Mesothelial cell of epicardium (in vitro differentiated cells): ENCODE measurements around the gene GATAD2B. TPM values are rescaled to one million over a fixed set of nuclear protein-coding genes. Genes with fewer than 3 reads are reported as not detected.

Experiments used
- DNase-seq, 2 experiments: peaks; one replicate each; pipeline ENCODE4 v3.0.0; 2021; ENCODE audit warnings: low spot score in 2 of 2; ENCODE audit not compliant: unreplicated experiment in 2 of 2
- H3K27ac Mint-ChIP-seq: 2 replicates; pipeline ENCODE4 v1.8.0; 2021; ENCODE audit warnings: mixed read lengths
- H3K27me3 Mint-ChIP-seq: 2 replicates; pipeline ENCODE4 v1.8.0; 2021; ENCODE audit warnings: low read depth, mixed read lengths
- H3K36me3 Mint-ChIP-seq: 2 replicates; pipeline ENCODE4 v1.8.0; 2021; ENCODE audit warnings: mixed read lengths
- H3K4me1 Mint-ChIP-seq: 2 replicates; pipeline ENCODE4 v1.8.0; 2021; ENCODE audit warnings: mixed read lengths
- H3K4me3 Mint-ChIP-seq: 2 replicates; pipeline ENCODE4 v1.8.0; 2021; ENCODE audit warnings: mild to moderate bottlenecking, moderate library complexity, mixed read lengths
- H3K9me3 Mint-ChIP-seq: 2 replicates; pipeline ENCODE4 v1.8.0; 2021; ENCODE audit warnings: mixed read lengths
- CTCF ChIP-seq: fragments of 200-600 bp; sonication (generic); IDR thresholded peaks from one replicate; pipeline ENCODE4 v1.5.0; 2021; ENCODE audit warnings: antibody characterized with exemption; ENCODE audit not compliant: unreplicated experiment
- total RNA-seq: library from RNA; stranded (reverse); gene quantifications from 3 replicates; pipeline ENCODE4 v1.2.1, GENCODE V29; 2021

The GATAD2B gene
- total RNA-seq, 1 donor from 2014 or later, result 77.3 TPM

DNA sequence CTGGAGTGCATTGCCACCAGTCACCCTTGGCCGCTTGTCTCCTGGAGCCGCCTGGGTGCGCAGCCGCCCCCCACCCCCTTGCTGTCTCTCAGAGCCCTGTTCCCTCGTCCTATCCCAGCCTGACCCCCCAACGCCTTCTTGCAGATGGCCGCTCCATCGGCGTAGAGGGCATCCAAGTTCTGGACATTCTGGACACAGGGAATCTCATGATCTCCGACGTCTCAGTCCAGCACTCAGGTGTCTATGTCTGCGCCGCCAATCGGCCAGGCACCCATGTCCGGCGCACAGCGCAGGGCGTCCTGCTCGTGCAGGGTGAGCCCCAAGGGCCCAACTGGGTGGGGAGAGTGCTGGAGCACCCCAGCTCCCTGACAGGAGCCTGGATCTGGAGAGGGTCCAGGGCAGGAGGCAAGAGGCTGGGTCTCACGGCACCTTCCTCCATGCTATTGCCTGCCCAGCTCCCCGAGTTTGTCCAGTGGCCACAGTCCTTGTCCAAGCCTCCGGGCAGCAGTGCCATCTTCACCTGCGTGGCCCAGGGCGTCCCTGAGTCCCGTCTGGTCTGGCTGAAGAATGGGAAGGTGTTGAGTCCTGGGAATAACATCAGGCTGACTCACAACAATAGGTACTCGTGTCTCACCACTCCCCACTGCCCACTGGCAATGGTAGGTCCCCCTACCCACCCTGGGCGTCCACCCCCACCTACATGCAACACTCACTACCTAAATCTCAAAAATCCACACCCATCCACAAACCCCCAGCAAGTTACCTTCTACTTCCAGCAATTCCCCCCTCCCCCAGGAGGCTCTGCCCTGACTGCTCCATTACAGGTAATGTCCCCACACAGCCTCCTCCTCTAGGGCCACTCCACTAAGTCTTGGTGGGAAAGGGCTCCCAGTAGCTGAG is 123.0 kb downstream of the GATAD2B start:
- no peak overlapping the region for H3K4me3 Mint-ChIP-seq

GRCh38 chr1:153799016-153799415 is 123.8 kb downstream of the GATAD2B start:
- no peak for DNase-seq
- H3K9me3 Mint-ChIP-seq, result no peaks in the 10 kb centered on the region
- H3K36me3 Mint-ChIP-seq, result peaks cover 7% of the 10 kb centered on the region
- no peaks in the 10 kb centered on the region for H3K27me3 Mint-ChIP-seq
- H3K4me1 Mint-ChIP-seq, result peaks cover 3% of the 10 kb centered on the region
- no peak overlapping the region for H3K4me3 Mint-ChIP-seq
- no peak for TF ChIP-seq CTCF
- no peak overlapping the region for H3K27ac Mint-ChIP-seq

More for the DNA sequence above, 123.0 kb downstream of the GATAD2B start:
- H3K27me3 Mint-ChIP-seq, result no peaks in the 10 kb centered on the region
- H3K27ac Mint-ChIP-seq, result peak overlapping the region; percentile 12
- peaks cover 7% of the 10 kb centered on the region for H3K36me3 Mint-ChIP-seq
- no peak for TF ChIP-seq CTCF
- no peak for DNase-seq
- H3K4me1 Mint-ChIP-seq, result no peaks in the 10 kb centered on the region
- H3K9me3 Mint-ChIP-seq, result no peaks in the 10 kb centered on the region

DNA sequence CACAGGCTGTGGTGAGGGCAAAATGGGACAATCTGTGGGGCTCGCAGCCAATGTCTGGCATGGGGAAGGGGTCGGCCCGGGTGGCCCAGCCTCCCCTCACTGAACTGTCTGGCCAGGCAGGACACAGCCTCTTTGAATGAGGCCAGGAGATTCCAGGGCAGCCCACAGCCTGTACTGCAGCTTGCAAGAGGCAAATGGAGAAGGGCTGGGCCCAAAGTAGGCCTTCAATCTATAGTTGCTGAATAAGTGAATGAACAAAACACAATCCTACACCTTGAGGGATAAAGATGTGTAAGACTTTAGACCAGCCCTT is 124.3 kb downstream of the GATAD2B start:
- no peaks in the 10 kb centered on the region for H3K9me3 Mint-ChIP-seq
- H3K27me3 Mint-ChIP-seq, result no peaks in the 10 kb centered on the region
- peak overlapping the region; percentile 25 for H3K27ac Mint-ChIP-seq
- no peak overlapping the region for H3K4me3 Mint-ChIP-seq
- peaks cover 3% of the 10 kb centered on the region for H3K4me1 Mint-ChIP-seq
- TF ChIP-seq CTCF, result no peak
- peaks cover 5% of the 10 kb centered on the region for H3K36me3 Mint-ChIP-seq
- no peak for DNase-seq

- peaks cover under 1% of the 10 kb centered on the region for H3K36me3 Mint-ChIP-seq
- peaks cover 3% of the 10 kb centered on the region for H3K4me1 Mint-ChIP-seq
- peak; percentile 90 for TF ChIP-seq CTCF
- peak in 1 of 2 experiments; percentile 79 for DNase-seq
- no peak overlapping the region for H3K4me3 Mint-ChIP-seq
- no peaks in the 10 kb centered on the region for H3K27me3 Mint-ChIP-seq
- no peaks in the 10 kb centered on the region for H3K9me3 Mint-ChIP-seq
- H3K27ac Mint-ChIP-seq, result no peak overlapping the region
Observed at GRCh38 chr1:153796786-153797659, 125.7 kb downstream of the GATAD2B start.

GRCh38 chr1:153795934-153796785 is 126.6 kb downstream of the GATAD2B start:
- TF ChIP-seq CTCF, result no peak
- H3K4me3 Mint-ChIP-seq, result no peak overlapping the region
- no peak overlapping the region for H3K27ac Mint-ChIP-seq
- H3K27me3 Mint-ChIP-seq, result no peaks in the 10 kb centered on the region
- H3K9me3 Mint-ChIP-seq, result no peaks in the 10 kb centered on the region
- H3K36me3 Mint-ChIP-seq, result no peaks in the 10 kb centered on the region
- DNase-seq, result no peak
- peaks cover 3% of the 10 kb centered on the region for H3K4me1 Mint-ChIP-seq
